GM04504 (cell line): ENCODE data around the gene ZNF519.
"Not testable (repeated sequence)": the region's sequence is repeated elsewhere in the genome, so short reads cannot be mapped to it uniquely, and the experiment has no call there.

Experiments
- DNase-seq: peaks from one replicate; pipeline ENCODE4 v3.0.0-alpha.2; 2012; ENCODE audit warnings: low read depth

Gene ZNF519

DNA sequence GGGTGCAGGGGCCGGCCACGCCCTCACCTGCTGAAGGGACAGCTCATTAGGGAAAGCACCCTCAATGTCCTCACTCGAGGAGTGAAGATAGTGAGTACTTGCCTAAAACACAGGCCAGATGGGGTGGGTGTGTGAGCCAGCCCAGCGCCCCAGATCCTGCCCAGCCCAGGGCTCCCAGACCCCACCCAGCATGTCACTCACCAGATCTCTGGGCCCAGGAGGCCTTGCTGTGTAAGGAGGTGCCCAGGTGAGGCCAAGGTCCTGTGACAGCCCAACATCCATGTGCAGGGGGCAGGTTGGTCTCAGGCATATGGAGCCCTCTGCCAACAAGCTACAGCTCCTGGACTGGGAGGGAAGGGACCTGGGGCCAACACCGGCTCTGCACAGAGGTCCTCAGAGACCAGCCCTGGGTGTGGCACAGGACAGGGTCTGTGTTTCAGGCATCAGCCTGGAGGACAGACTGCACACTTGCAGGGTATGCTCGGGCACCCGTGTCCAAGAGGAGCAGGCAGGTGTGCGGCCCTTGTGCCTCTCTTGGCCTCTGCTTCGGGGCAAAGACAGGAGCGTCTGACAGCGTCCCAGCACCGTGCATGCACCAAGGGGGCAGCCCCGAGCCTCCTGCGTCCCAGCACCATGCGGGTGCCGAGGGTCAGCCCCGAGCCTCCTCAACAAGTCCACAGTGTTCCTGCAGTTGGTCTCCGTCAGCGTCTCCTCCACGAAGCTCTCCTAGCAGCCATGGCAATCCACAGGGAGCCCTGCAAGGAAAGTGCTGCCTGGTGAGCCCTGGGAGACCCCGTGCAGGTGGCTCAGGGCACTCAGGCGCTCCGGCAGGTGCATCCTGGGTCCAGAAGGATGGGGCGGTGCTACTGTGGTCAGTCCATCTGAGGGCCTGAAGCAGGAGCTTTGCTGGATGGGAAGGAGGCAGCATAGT, 16.0 kb upstream of the ZNF519 start:
- not testable (repeated sequence) for DNase-seq

DNA sequence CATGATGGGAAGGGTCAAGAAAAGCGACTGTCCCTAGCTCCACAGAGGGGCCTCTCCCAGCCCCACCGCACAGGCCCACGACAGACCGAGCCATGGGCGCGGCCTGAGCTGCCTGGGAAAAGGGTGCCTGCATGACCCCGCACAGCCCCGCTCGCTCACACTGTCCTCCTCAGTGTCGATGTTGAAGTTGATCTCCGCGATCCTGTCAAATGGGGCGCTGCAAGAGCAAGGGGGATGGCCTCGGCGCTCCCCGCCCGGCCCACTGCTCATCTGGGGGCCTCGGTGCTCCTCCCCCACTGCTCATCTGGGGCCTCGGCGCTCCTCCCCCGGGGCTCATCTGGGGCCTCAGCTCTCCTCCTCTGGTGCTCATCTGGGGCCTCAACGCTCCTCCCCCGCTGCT, 14.5 kb upstream of the ZNF519 start:
- DNase-seq, result not testable (repeated sequence)

DNA sequence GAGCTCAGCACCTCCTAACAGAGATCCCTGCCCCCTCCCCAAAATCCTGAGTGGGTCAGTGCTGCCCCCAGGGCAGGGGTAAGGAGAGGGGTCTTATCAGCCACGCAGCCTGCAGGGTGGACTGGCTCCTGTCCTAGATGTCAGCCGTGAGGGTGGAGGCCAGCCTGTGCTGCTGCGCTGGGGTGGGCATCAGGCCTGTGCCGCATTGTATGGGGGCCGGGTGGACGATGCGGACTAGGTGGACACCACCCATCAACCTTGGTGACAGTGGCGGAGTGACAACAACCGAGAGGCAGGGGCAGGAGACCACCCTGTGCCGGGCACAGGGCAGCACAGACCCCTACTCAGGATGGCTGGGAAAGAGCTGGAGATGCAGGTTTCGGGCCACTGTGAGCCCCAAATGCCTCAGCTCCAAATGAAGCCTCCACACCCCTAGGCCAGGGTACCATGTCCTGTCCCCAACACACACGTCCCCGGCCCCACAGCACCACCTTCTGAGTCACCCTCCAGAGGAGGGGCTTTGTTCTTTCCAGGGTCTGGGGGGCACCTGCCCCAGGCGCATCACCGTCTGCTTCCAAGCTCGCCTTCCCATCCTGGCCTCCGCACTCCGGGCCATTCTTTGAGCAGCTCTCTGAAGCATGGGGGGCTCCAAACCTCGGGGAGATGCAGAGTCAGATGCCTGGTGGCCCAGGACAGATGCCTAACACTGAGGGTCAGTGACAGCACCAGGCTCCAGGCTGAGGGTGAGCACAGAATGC, 13.5 kb upstream of the ZNF519 start:
- not testable (repeated sequence) for DNase-seq

DNA sequence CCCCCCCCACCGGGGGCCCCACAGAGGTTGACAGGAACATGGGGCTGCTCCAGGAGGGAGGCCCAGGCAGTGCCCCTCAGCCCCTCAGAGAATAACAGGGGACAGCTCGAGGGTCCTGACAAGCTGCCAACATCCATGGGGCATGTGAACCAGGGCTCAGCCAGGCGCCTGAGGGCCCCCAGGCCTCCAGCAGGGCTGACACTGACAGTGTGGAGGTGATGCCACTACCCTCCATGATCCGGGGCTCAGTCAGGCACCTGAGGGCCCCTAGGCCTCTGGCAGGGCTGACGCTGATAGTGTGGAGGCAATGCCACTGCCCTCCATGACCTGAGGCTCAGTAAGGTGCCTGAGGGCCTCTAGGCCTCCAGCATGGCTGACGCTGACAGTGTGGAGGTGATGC, 12.8 kb upstream of the ZNF519 start:
- DNase-seq, result not testable (repeated sequence)

DNA sequence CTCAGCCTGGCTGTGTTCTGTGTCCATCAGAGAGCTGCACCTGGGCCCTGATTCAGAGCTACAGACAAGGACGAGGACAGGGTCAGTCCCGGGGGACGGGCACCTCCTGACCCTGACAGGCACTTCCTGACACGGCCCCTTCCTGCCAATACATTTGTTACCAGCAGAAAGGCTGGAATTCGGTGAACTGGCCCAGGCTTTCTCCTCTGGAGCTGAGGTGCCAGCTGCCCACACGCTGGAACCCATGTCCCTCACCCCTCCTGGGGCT, 12.3 kb upstream of the ZNF519 start:
- no peak for DNase-seq

DNA sequence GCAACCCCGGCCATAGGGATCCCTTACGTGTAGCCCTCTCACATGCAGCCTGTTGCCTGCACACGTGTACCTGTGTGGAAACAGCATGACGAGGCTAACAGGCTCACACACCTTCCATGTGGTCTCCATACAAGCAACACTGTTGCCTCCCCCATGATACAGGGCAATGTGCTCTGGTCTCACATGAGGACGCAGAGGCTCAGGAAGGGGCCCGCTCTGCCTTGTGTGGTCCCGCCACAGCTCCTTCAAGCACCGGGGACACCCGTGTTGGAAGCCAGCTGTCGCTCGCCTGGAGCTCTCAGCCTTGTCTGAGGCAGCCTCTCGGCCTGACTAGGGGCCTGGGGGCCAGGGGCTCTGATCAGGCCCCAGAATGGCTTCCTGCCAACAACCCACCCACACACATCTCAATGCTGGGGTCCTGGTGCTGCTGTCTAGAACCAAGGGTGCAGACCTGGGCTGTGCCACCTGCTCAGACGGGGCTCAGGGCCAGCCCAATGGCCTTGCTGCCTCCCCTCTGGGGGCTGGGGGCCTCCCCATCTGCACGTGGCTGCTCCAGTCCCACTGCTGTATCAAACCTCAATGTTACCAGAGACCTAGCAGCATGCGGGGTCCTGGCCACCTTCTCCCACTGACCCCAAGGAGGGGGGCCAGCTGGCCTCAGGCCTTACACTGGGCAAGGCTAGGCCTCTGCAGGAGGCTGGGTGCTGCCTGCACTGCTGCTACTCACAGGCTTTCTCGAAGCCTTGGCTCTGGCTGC, 11.8 kb upstream of the ZNF519 start:
- DNase-seq, result not testable (repeated sequence)

DNA sequence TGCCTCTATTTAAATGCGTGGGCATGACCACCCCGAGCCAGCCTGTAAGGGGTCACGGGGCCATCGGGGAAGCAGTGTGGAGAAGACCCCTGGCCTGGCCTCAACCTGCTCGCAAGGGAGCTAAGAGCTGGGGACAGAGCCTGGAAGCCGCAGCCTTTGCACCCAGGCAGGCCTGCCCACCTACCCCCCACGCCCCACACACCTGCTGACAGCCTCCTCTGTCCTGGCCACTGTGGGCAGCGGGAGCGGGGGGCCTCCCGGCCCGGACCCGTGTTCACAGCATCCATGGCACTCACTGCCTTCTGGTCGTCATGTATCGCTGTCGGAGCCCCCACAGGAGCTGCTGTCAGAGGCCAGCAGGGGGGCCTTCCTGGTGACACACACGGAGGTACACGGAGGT, 11.2 kb upstream of the ZNF519 start:
- DNase-seq, result not testable (repeated sequence)

DNA sequence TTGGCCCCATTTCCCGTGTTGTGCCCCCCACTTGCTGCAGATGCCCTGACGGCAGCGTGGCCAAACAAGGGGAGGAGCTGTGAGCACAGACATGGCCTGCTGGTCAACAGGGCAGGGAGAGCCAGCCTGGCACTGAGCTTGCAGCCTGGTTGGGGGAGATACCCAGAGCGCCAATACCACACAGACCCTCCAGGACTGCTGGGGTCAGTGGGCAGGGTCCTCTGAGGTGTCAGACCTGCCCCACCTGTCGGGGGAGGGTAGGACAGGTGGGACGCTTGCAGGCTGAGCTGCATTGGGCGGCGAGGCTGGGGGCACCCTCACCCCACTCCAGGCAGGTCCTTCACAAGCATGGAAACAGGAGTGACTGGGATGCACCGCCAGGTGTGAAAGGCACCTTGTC, 9.9 kb upstream of the ZNF519 start:
- not testable (repeated sequence) for DNase-seq

DNA sequence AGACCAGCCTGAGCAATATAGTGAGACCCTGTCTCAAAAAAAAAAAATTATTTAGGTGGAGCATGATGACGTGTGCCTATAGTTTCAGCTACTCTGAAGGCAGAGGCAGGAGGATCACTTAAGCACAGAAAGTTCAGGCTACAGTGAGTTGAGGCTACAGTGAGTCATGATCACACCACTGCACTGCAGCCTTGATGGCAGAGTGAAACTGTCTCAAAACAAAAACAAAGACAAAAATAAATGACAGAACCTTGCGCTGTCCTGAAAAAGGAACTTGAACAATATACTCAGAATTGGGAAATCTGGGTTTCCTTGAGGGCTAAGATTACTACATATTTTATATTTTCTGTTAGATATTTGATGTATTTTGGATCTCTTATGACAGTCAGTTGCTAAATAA, 7.3 kb upstream of the ZNF519 start:
- DNase-seq, result not testable (repeated sequence)

DNA sequence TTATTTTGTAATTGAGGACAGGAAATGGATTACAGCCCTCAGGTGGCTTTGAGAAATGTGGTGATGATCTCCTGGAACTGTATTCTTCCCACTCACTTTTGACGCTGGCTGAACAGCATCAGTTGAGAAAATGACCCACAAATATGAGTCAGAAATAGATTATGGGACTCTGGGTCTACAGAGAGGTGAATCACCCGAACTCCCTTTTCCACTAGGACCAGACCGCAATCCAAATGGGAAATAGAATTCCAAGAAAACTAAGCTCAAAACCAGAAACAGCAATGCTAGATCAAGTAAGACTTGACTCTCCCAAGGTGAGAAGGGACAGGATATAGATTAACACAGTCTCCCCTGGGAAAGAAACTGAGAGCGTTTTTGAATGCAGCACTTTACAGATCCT, 5.7 kb upstream of the ZNF519 start:
- DNase-seq, result not testable (repeated sequence)

DNA sequence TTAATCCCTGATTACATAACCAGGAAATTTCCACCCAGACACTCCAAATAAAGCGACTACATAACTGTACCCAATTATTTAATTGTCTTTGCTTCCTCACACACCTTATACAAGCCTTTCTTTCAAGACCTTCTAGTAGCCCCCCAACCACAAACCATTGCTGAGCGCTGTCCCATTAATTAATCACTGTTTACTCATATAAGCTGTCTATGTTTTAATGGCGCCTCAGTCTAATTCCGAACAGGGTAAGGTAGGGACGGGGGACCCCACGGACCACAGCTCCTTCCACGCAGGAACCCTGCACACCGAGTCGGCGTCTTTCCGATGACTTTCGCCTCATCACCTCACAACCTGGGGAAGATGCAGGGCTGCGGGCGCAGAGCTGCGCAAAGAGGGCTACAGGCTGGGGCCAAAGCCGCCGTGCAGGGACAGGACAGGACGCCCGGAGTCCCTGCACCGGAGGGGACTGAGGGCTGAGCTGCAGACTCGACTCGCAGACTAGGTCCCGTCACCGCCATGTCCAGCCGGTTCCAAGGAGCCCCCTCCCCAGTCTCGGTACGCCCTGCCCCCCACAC, 452 bp downstream of the ZNF519 start:
- DNase-seq, result not testable (repeated sequence)

DNA sequence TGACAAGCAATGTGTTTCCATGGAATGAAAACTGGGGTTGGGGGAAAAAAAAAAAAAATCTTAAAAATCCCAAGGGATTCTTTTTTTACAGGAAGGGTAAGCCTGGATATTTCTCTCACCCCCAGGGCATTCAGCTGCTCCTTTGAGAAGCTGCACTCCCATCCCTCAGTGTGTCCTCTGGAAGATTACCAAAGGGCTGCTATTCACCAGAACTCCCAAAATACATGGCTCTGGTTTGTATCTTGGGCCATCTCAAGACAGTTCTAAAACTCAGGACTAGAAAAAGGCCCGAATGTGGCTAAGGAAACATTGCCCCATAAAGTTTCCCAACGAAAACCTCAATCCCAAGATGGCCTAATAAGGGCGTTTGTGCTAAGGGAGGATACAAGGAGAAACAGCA, 1.4 kb downstream of the ZNF519 start:
- DNase-seq, result not testable (repeated sequence)

DNA sequence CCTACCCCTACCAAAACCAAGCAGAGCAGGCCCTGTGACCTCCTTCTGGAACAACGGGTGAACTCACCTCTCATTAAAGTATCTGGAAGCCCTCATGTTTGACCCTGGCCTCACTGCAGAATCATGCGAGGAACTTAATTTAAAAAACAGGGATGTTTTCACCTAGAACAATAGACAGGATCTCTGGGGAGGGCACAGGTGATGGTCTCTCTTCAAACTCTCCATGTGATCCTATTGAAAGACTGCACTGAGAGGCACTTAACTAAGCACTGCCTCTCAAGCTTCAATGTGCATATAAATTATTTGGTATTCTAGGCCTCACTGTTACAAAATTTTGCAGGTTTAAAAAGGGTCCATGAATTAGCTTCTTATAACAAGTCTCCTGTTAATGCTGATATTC, 7.5 kb downstream of the ZNF519 start:
- DNase-seq, result no peak

DNA sequence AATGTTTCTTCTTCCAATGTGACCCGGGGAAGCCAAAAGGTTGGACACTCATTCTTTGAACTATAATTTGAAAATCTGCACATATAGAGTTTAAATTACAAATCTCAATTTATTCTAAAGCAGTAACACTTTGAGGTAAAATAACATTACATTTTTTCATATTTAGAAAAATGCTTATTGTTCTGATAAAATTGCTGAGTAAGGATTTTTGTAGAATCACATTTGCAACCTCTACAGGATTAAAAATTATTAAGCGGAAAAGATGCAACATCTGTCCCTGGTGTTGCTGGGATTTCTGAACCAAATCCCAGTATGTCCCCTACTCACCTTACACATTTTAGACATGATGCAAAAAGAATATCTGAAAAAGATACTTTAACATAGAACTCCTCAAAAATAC, 10.1 kb downstream of the ZNF519 start:
- no peak for DNase-seq

DNA sequence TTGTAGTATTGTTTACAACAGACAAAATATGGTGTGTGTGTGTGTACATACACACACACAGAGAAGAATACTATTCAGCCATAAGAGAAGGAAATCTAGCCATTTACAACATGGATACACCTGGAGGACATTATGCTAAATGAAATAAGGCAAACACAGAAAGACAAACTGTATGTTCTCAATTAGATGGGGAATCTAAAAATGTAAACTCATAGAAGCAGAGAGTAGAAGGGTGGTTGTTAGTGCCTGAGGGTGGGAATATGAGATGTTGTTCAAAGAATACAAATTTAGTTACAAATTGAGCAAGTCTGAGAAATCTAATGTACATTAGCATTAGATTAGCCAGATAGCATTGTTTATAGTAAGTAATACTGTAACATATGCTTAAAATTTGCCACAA, 11.3 kb downstream of the ZNF519 start:
- DNase-seq, result no peak

DNA sequence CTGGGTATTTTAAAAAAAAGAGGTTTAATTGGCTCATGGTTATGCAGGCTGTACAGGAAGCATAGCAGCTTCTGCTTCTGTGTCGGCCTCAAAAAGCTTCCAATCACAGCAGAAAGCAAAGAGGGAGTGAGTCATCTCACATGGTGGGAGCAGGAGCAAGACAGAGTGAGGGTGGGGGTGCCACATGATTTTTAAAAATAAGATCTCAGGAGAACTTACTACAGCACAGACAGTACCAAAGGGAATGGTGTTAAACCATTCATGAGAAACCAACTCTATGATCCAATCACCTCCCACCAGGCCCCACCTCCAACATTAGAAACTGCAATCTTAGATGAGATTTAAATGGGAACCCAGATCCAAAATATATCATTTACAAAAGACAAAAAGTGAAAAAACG, 14.6 kb downstream of the ZNF519 start:
- no peak for DNase-seq

DNA sequence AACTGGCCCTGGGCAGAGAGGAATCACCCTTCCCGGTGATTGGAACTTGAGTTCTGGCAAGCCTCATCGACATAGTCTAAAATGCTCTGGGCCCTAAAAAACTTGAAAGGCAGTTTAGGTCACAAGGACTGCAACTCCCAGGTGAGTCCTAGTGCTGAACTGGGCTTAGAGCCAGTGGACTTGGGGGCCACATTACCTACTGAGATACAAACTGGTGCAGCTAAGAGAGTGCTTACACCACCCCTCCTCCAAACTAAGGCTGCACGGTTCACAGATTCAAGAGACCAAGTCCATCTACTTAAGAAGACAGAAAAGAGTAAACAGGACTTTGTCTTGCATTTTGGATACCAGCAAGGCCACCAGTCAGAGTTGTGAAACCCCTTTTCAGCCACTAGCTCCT, 25.3 kb downstream of the ZNF519 start:
- no peak for DNase-seq

DNA sequence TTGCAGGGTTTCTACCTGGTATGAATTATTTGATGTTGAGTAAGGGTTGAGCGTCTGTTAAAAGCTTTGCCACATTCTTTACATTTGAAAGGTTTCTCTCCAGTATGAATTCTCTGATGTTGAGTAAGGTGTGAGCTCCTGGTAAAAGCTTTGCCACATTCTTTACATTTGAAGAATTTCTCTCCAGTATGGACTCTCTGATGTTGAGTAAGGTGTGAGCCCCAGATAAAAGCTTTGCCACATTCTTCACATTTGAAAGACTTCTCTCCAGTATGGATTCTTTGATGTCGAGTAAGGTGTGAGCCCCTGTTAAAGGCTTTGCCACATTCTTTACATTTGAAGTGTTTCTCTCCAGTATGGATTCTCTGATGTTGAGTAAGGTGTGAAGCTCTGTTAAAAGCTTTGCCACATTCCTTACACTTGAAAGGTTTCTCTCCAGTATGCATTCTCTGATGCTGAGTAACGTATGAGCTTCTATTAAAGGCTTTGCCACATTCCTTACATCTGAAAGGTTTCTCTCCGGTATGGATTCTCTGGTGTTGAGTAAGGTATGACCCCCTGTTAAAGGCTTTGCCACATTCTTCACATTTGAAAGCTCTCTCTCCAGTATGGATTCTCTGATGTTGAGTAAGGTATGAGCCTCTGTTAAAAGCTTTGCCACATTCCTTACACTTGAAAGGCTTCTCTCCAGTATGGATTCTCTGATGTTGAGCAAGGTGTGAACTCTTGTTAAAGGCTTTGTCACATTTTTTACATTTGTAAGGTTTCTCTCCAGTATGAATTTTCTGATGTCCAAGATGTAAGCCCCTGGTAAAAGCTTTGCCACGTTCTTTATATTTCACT, 27.1 kb downstream of the ZNF519 start:
- no peak for DNase-seq

DNA sequence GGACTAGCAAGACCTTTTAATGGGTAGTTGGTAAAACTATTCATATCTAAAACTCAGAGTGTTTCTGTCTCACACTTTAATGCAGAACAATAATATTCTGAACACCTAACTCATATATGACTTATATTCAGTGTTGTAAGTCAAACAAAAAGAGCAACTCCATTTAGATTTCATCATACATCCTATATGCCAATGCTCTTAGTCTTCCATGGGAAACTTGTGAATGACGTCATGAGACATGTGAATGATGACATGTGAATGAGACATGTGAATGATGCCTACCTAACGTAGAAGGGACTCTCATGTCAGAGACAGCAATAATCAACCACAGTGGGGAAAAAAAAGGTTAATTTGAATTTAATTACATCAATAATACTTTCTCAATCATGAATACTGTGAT, 28.0 kb downstream of the ZNF519 start:
- no peak for DNase-seq

DNA sequence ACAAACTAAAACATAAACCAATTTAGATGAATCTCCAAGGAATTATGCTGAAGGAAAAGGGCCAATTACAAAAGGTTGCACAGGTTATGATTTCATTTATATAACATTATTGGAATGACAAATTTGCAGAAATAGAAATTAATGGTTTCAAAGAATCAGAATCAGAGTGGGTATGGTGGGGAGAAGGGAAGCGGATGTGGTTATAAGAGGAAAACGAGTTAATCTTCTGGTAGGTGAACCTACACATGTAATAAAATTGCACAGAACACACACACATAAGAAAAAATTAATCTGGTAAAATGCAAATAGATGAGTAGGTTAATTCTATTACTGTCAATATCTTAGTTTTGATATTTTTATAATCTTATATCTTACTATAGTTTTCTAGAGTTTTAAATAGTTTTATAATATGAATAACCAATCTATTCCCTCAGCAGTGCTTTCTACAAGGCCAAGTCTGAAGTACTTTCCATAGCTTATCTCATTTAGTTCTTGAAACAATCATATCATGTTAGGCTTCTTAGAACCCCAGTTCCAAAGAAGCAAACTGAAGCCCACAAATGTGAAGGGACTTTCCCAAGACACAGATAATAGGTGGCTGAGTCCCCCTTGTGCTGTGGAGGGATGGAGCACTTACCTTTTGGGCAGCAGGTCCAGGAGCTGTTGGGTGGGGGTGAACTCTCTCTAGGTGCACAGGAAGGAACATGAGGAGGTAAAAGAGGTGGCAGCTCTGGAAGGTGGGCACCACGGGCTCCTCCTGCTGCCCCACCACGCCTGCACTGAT, 31.5 kb downstream of the ZNF519 start:
- no peak for DNase-seq

DNA sequence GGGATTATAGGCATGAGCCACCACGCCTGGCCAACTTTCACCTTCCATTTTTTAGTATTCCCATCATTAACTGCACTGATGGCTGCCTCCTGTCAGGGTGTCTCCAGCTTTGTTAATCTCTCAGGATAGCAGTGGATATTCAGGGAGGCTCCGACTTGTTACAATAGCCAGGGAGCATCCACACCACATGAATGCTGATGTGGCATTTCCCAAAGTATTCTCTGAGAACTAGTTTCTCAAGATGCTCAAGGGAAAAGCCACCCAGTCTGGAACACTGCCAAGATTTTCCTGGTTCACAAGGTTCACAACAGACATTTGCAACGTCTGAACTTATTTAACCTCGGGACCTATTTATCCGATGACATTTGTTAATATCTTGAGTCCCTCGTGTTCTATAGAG, 33.8 kb downstream of the ZNF519 start:
- DNase-seq, result no peak
